Natural killer cell (primary cell): Measurements from ENCODE around the gene PKD2. TPM values are rescaled to one million over a fixed set of nuclear protein-coding genes. Genes with fewer than 3 reads are reported as not detected.

Source experiments
- ATAC-seq, 3 donors: fragments of 150-1000 bp in 2 of 3; fragments of 200-7000 bp in 1 of 3; cut with Tn5 transposase; 1 replicate in 1 of 3; 2 replicates in 2 of 3; pipeline ENCODE4 v1.10.0; 2021; ENCODE audit warnings: mild to moderate bottlenecking in 2 of 3, moderate library complexity in 2 of 3
- DNase-seq, 2 donors: peaks; one replicate each; pipeline versions ENCODE4 v3.0.0 to v3.0.0-alpha.2; 2013 to 2021; ENCODE audit warnings: mixed read lengths in 1 of 2
- H3K27ac ChIP-seq: one replicate; pipeline ENCODE4 v1.5.1; 2013; ENCODE audit warnings: mild to moderate bottlenecking, low read length
- H3K27me3 ChIP-seq: one replicate; pipeline ENCODE4 v1.6.1; 2013; ENCODE audit warnings: low read length; ENCODE audit not compliant: control insufficient read depth, insufficient read depth
- H3K36me3 ChIP-seq: one replicate; pipeline ENCODE4 v1.6.1; 2013; ENCODE audit warnings: low read length; ENCODE audit not compliant: control insufficient read depth, insufficient read depth
- H3K4me1 ChIP-seq: one replicate; pipeline ENCODE4 v1.6.1; 2013; ENCODE audit warnings: low read length; ENCODE audit not compliant: control insufficient read depth, insufficient read depth
- H3K4me3 ChIP-seq: one replicate; pipeline ENCODE4 v1.5.1; 2013; ENCODE audit warnings: low read length
- H3K9me3 ChIP-seq: one replicate; pipeline ENCODE4 v1.6.1; 2013; ENCODE audit warnings: low read length; ENCODE audit not compliant: control insufficient read depth, insufficient read depth
- H3K27ac Mint-ChIP-seq, 2 donors: one replicate each; pipeline ENCODE4 v1.8.0; 2022; ENCODE audit warnings: mild to moderate bottlenecking in 2 of 2, mixed read lengths in 2 of 2, moderate library complexity in 1 of 2
- H3K27me3 Mint-ChIP-seq, 2 donors: one replicate each; pipeline ENCODE4 v1.8.0; 2022; ENCODE audit warnings: low read depth in 2 of 2, mixed read lengths in 2 of 2
- H3K36me3 Mint-ChIP-seq: one replicate; pipeline ENCODE4 v1.8.0; 2022; ENCODE audit warnings: mixed read lengths
- H3K4me1 Mint-ChIP-seq, 2 donors: one replicate each; pipeline ENCODE4 v1.8.0; 2022; ENCODE audit warnings: mixed read lengths in 2 of 2
- H3K4me3 Mint-ChIP-seq: one replicate; pipeline ENCODE4 v1.8.0; 2022; ENCODE audit warnings: mild to moderate bottlenecking, moderate library complexity, mixed read lengths
- H3K9me3 Mint-ChIP-seq, 2 donors: one replicate each; pipeline ENCODE4 v1.8.0; 2022; ENCODE audit warnings: mixed read lengths in 2 of 2
- CTCF ChIP-seq: fragments of 200-600 bp; IDR thresholded peaks from one replicate; pipeline ENCODE4 v1.8.0; 2022; ENCODE audit warnings: antibody characterized with exemption
- WGBS: methylation state at CpG from one replicate; pipeline ENCODE4 v1.1.7; 2013; ENCODE audit warnings: missing lambda C conversion rate; ENCODE audit not compliant: insufficient coverage; 5-methylcytosine and 5-hydroxymethylcytosine counted together
- intact Hi-C: fragments of 100-400 bp; cut with micrococcal nuclease; formaldehyde crosslinking; loops from one replicate; pipeline ENCODE4 v1.14.2; 2022
- total RNA-seq, 4 donors: library from RNA; stranded (reverse); fragments of 120-200 nt in 1 of 4; gene quantifications; one replicate each; pipeline versions ENCODE4 v1.2.3 to v1.2.4, GENCODE V29; 2013 to 2022

Gene PKD2
- 1 to 10 TPM; 6.7 to 9.7 (median 7.8) TPM for total RNA-seq
- total RNA-seq (2013), result 14.7 TPM

- Histone ChIP-seq H3K9me3 (no peaks in the 10 kb centered on the region), H3K27ac (no peak within 1 kb of the TSS), H3K36me3 (no peaks in the 10 kb centered on the region), H3K4me1 (peaks cover 8% of the 10 kb centered on the region), H3K27me3 (no peaks in the 10 kb centered on the region), H3K4me3 (peak within 1 kb of the TSS; percentile 45)
- intact Hi-C loops, result no loop called here
- DNase-seq (peak; percentile 53 to 79), ATAC-seq (peak; percentile 88 to 91 (median 90))
- no peak for TF ChIP-seq CTCF
- under 1% methylated on average over 116 of the region's 116 CpGs for WGBS
- Mint-ChIP-seq H3K36me3 (no peaks in the 10 kb centered on the region), H3K4me1 (peaks cover 24 to 30% of the 10 kb centered on the region in 2 donors), H3K27me3 (no peaks in the 10 kb centered on the region), H3K4me3 (peak within 1 kb of the TSS; percentile 98), H3K27ac (peak within 1 kb of the TSS; percentile 26 to 71), H3K9me3 (no peaks in the 10 kb centered on the region)
These were observed at the start of gene PKD2 for GRCh38 chr4:88007304-88008121. Gene PKD2 (plus strand): TSS chr4:88007635. CDS start chr4:88007734, 99 bp downstream.

GRCh38 chr4:87961993-87962392, 45.4 kb upstream of the PKD2 start:
- DNase-seq (no peak), ATAC-seq (no peak)
- no peak for TF ChIP-seq CTCF
- H3K36me3 ChIP-seq, result no peaks in the 10 kb centered on the region
- H3K36me3 Mint-ChIP-seq, result no peaks in the 10 kb centered on the region
- WGBS, result 40% methylated on average over 1 of the region's 1 CpG
- no peak overlapping the region for H3K27ac Mint-ChIP-seq
- H3K27me3 ChIP-seq, result no peaks in the 10 kb centered on the region
- intact Hi-C loops, result no loop called here
- no peaks in the 10 kb centered on the region for H3K4me1 ChIP-seq
- H3K4me1 Mint-ChIP-seq, result no peaks in the 10 kb centered on the region
- H3K4me3 Mint-ChIP-seq, result no peak overlapping the region
- no peaks in the 10 kb centered on the region for H3K9me3 Mint-ChIP-seq
- H3K27ac ChIP-seq, result no peak overlapping the region
- H3K27me3 Mint-ChIP-seq, result no peaks in the 10 kb centered on the region
- no peak overlapping the region for H3K4me3 ChIP-seq
- no peaks in the 10 kb centered on the region for H3K9me3 ChIP-seq

- H3K4me3 ChIP-seq, result no peak overlapping the region
- ATAC-seq (no peak), DNase-seq (no peak)
- no peaks in the 10 kb centered on the region for H3K36me3 Mint-ChIP-seq
- no peak overlapping the region for H3K27ac Mint-ChIP-seq
- H3K4me1 Mint-ChIP-seq, result no peaks in the 10 kb centered on the region
- 100% methylated on average over 3 of the region's 5 CpGs for WGBS
- intact Hi-C loops, result no loop called here
- no peaks in the 10 kb centered on the region for H3K4me1 ChIP-seq
- H3K9me3 Mint-ChIP-seq, result no peaks in the 10 kb centered on the region
- no peaks in the 10 kb centered on the region for H3K27me3 ChIP-seq
- no peak for TF ChIP-seq CTCF
- no peak overlapping the region for H3K4me3 Mint-ChIP-seq
- no peaks in the 10 kb centered on the region for H3K9me3 ChIP-seq
- H3K27ac ChIP-seq, result no peak overlapping the region
- H3K27me3 Mint-ChIP-seq, result no peaks in the 10 kb centered on the region
- no peaks in the 10 kb centered on the region for H3K36me3 ChIP-seq
These were observed 44.9 kb upstream of the PKD2 start for GRCh38 chr4:87962398-87963146.
